Endothelial cell (in vitro differentiated cells): ENCODE measurements around the gene HLCS. TPM values are rescaled to one million over a fixed set of nuclear protein-coding genes. Genes with fewer than 3 reads are reported as not detected.

Experiments used
- DNase-seq: peaks from one replicate; pipeline ENCODE4 v3.0.0; 2021; ENCODE audit warnings: low spot score
- H3K27ac Mint-ChIP-seq: one replicate; pipeline ENCODE4 v1.8.0; 2021; ENCODE audit warnings: mixed read lengths, inconsistent platforms; ENCODE audit not compliant: unreplicated experiment
- H3K27me3 Mint-ChIP-seq: one replicate; pipeline ENCODE4 v1.8.0; 2021; ENCODE audit warnings: mild to moderate bottlenecking, moderate library complexity, mixed read lengths, inconsistent platforms; ENCODE audit not compliant: unreplicated experiment
- H3K36me3 Mint-ChIP-seq: one replicate; pipeline ENCODE4 v1.8.0; 2021; ENCODE audit warnings: mild to moderate bottlenecking, low read depth, mixed read lengths, inconsistent platforms; ENCODE audit not compliant: unreplicated experiment
- H3K4me1 Mint-ChIP-seq: one replicate; pipeline ENCODE4 v1.8.0; 2021; ENCODE audit warnings: mild to moderate bottlenecking, mixed read lengths, inconsistent platforms; ENCODE audit not compliant: unreplicated experiment
- H3K4me3 Mint-ChIP-seq: one replicate; pipeline ENCODE4 v1.8.0; 2021; ENCODE audit warnings: mild to moderate bottlenecking, mixed read lengths, inconsistent platforms; ENCODE audit not compliant: unreplicated experiment
- H3K9me3 Mint-ChIP-seq: one replicate; pipeline ENCODE4 v1.8.0; 2021; ENCODE audit warnings: mixed read lengths, inconsistent platforms; ENCODE audit not compliant: unreplicated experiment
- total RNA-seq: library from RNA; stranded (reverse); fragmentation: NEBNext Ultra II Directional; extraction: Animal tissue kit (Norgen Biotek cat#: 25700); gene quantifications from one replicate; pipeline ENCODE4 v1.2.1, GENCODE V29; 2021; ENCODE audit not compliant: unreplicated experiment
- TF ChIP-seq, protein P1 (sequence below): fragments of 200-600 bp; sonication (generic); IDR thresholded peaks from one replicate; pipeline ENCODE4 v1.5.0; 2021; ENCODE audit warnings: antibody characterized with exemption; ENCODE audit not compliant: unreplicated experiment

Gene HLCS
- total RNA-seq, 1 donor from 2014 or later = 97.4 TPM

DNA sequence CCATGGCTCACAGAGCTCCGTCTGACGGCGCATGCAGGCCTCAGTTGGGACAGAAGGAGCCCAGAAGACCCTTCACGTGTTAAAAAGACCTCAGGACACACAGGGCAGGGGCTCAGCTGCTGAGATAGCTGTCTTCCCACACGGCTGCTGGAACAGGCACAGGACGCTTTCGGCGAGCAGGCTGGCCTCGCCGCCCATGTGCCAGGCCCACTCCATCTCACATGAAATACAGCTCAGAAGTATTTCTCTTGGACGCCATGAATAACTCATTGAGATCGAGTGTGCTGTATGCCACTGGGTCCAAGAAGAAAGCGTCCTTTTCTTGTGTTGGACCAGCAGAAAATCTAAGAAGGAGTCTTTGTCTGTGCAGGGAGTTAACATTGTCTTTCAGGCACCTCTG, 198.0 kb downstream of the HLCS start:
- H3K36me3 Mint-ChIP-seq = peaks cover 12% of the 10 kb centered on the region
- H3K4me1 Mint-ChIP-seq = peaks cover 11% of the 10 kb centered on the region
- TF ChIP-seq, protein P1, sequence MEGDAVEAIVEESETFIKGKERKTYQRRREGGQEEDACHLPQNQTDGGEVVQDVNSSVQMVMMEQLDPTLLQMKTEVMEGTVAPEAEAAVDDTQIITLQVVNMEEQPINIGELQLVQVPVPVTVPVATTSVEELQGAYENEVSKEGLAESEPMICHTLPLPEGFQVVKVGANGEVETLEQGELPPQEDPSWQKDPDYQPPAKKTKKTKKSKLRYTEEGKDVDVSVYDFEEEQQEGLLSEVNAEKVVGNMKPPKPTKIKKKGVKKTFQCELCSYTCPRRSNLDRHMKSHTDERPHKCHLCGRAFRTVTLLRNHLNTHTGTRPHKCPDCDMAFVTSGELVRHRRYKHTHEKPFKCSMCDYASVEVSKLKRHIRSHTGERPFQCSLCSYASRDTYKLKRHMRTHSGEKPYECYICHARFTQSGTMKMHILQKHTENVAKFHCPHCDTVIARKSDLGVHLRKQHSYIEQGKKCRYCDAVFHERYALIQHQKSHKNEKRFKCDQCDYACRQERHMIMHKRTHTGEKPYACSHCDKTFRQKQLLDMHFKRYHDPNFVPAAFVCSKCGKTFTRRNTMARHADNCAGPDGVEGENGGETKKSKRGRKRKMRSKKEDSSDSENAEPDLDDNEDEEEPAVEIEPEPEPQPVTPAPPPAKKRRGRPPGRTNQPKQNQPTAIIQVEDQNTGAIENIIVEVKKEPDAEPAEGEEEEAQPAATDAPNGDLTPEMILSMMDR = no peak
- no peak for DNase-seq
- H3K9me3 Mint-ChIP-seq = no peaks in the 10 kb centered on the region
- H3K4me3 Mint-ChIP-seq = no peak overlapping the region
- peaks cover 3% of the 10 kb centered on the region for H3K27me3 Mint-ChIP-seq
- no peak overlapping the region for H3K27ac Mint-ChIP-seq

DNA sequence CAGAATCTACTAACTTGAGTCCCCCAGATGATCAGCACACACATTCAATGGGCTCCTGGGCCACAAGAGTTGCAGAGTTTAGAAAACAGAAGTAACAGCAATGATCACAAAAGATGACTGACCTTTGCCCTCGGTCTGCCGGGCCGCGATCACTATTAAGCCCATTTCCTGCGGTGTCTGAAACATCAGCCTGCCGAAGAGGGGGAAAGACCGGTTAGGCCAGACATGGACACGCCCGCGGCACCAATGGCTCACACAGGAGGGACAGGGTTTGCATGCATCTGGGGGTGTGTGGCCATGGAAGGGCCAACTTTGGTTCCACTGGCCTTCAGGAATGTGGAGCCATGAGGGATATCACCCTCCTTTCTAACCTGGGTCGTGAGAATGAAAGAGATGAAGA, 199.4 kb downstream of the HLCS start:
- no peak overlapping the region for H3K27ac Mint-ChIP-seq
- no peaks in the 10 kb centered on the region for H3K9me3 Mint-ChIP-seq
- H3K4me3 Mint-ChIP-seq = no peak overlapping the region
- peaks cover 3% of the 10 kb centered on the region for H3K27me3 Mint-ChIP-seq
- no peak for DNase-seq
- peaks cover 11% of the 10 kb centered on the region for H3K4me1 Mint-ChIP-seq
- H3K36me3 Mint-ChIP-seq = peaks cover 15% of the 10 kb centered on the region
- TF ChIP-seq, protein P1 = no peak

DNA sequence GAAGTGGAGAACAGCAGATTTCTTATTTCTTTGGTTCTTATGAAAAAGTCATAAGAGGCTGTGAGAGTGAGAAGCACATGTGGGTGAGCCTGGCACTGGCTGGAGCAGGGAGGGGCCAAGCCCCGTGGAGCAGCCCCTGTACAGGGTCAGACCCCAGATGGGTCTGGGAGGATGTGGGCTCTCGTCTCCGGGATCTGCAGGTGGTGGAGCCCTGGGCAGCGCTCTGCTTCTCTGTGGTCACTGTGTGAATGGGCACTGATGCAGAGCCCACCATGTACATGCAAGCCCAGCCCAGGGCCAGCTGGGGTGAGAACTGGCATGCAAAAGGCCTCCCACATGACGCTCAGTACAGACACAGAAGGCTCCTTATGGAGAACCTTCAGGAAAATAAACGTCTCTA, 200.0 kb downstream of the HLCS start:
- Mint-ChIP-seq H3K27ac (no peak overlapping the region), H3K36me3 (peaks cover 15% of the 10 kb centered on the region), H3K9me3 (no peaks in the 10 kb centered on the region), H3K4me1 (peaks cover 11% of the 10 kb centered on the region), H3K27me3 (peaks cover 3% of the 10 kb centered on the region), H3K4me3 (no peak overlapping the region)
- DNase-seq = no peak
- TF ChIP-seq, protein P1 = no peak

DNA sequence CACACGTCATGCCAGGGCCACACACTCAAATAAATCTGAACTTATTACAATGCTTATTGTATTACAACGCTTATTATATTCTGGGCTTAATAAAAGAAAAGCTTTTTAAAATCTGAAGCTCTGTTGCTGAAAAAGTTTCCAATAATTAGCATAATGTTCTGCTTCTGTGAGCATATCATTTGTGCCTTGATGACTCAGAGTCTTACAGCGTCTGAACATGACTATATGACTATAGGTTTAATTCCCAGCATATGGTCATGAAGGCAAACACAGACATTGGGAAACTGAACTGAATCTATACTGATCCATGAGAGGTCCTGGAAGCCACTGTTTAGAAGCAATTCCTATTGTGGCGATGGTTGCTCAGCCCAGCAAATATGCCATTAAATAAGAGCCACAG, 201.2 kb downstream of the HLCS start:
- H3K4me1 Mint-ChIP-seq = peaks cover 11% of the 10 kb centered on the region
- H3K27ac Mint-ChIP-seq = no peak overlapping the region
- peaks cover 3% of the 10 kb centered on the region for H3K27me3 Mint-ChIP-seq
- H3K9me3 Mint-ChIP-seq = no peaks in the 10 kb centered on the region
- TF ChIP-seq, protein P1 = no peak
- H3K4me3 Mint-ChIP-seq = no peak overlapping the region
- H3K36me3 Mint-ChIP-seq = peaks cover 15% of the 10 kb centered on the region
- no peak for DNase-seq

DNA sequence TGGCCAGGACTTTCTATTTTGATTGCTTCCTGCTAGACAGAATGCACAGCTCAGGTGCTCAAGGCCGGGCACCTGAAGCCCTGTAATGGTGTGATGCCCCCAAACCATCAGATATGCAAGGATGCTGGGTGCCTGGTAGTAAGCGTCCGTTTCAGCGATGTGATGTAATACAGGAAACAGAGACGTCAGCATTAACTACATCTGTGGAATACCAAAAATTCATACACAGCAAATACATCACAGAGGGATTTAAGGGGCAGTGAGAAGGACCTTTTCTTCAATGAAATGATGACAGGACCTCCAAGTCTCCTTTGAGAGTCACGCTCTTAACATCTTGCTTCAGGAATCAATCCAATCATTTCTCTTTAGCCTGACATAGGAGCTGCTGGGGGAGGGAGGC, 203.2 kb downstream of the HLCS start:
- Mint-ChIP-seq H3K36me3 (peaks cover 26% of the 10 kb centered on the region), H3K4me1 (peaks cover 4% of the 10 kb centered on the region), H3K9me3 (no peaks in the 10 kb centered on the region), H3K27ac (no peak overlapping the region), H3K4me3 (no peak overlapping the region), H3K27me3 (peaks cover 3% of the 10 kb centered on the region)
- TF ChIP-seq, protein P1 = no peak
- no peak for DNase-seq
